ENCODE results near the gene TTYH1.
A peak's percentile ranks its signal among the peaks of the same experiment; 100 is the strongest.

The TTYH1 gene

GRCh38 chr19:54424660-54425381 lies 9.6 kb downstream of the TTYH1 start:
- no peak for DNase-seq

GRCh38 chr19:54425382-54425723 lies 10.1 kb downstream of the TTYH1 start:
- no peak for DNase-seq

GRCh38 chr19:54426291-54426931 lies 11.1 kb downstream of the TTYH1 start:
- DNase-seq = no peak

GRCh38 chr19:54427586-54427985 lies 12.3 kb downstream of the TTYH1 start:
- DNase-seq = no peak

GRCh38 chr19:54428323-54429175 lies 13.3 kb downstream of the TTYH1 start:
- DNase-seq = no peak

GRCh38 chr19:54429176-54429495 lies 13.9 kb downstream of the TTYH1 start:
- DNase-seq = no peak

- no peak for DNase-seq
Observed at GRCh38 chr19:54429545-54430227, 14.4 kb downstream of the TTYH1 start.

- peak; percentile 38 for DNase-seq
Observed at GRCh38 chr19:54430306-54431254, 15.3 kb downstream of the TTYH1 start.

GRCh38 chr19:54431255-54431838 lies 16.1 kb downstream of the TTYH1 start:
- no peak for DNase-seq

- DNase-seq = no peak
Observed at GRCh38 chr19:54432144-54432738, 17.0 kb downstream of the TTYH1 start.

GRCh38 chr19:54433697-54434096 lies 18.4 kb downstream of the TTYH1 start:
- no peak for DNase-seq

GRCh38 chr19:54434112-54434872 lies 19.0 kb downstream of the TTYH1 start:
- no peak for DNase-seq

GRCh38 chr19:54434873-54435214 lies 19.6 kb downstream of the TTYH1 start:
- no peak for DNase-seq

- no peak for DNase-seq
Observed at GRCh38 chr19:54435551-54436016, 20.3 kb downstream of the TTYH1 start.

- DNase-seq = no peak
Observed at GRCh38 chr19:54436031-54436523, 20.8 kb downstream of the TTYH1 start.

GRCh38 chr19:54436628-54437252 lies 21.5 kb downstream of the TTYH1 start:
- DNase-seq = no peak

- peak; percentile 21 for DNase-seq
Observed at GRCh38 chr19:54439174-54439851, 24.0 kb downstream of the TTYH1 start.

- no peak for DNase-seq
Observed at GRCh38 chr19:54440641-54441040, 25.4 kb downstream of the TTYH1 start.

GRCh38 chr19:54444737-54445136 lies 29.5 kb downstream of the TTYH1 start:
- no peak for DNase-seq
